A549 treated with AZD9567 at 1 μM for 4 hours (cell line): ENCODE results near the gene CXCR6. TPM values are rescaled to one million over a fixed set of nuclear protein-coding genes. Genes with fewer than 3 reads are reported as not detected.

Experiments
- total RNA-seq: library from RNA; stranded (reverse); fragments of 200-300 nt; extraction: Qiagen RNA extraction; gene quantifications from 5 replicates; pipeline ENCODE4 v1.2.3, GENCODE V29; 2022; ENCODE audit not compliant: insufficient read depth

The CXCR6 gene
- not detected in 5 replicates for total RNA-seq

DNA sequence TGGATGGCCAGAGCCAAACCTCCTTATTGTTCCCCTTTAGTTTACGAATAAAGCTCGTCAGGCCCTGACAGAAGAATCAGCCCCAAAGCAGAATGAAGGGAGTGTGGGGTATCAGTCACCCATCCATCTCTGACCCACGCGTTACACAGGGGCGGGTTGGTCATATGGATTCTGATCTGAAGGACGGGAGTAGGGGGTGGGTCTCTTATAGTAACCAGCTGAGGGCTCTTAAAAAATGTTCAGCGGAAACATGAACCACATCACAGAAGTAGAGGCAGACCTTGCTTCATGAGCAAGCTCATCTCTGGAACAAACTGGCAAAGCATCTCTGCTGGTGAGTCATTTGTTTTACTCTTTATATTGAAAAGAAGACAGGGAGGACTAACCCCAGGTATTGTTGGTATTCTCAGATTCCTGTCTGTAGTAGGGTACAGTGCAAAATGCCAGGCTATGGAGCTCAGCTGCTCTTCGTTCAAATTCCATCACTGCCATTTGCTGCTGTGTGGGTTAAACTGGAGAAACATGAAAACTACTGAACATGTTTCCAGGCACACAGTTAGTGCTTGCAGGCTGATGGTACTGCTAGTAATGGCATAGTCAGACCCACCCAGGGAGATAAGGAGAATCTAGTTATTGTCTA is at the start of gene CXCR6:
Gene CXCR6 (plus strand): TSS at position 258 of the 640 bp plus-strand sequence. CDS start 3,018 bp downstream, outside the sequence.

GRCh38 chr3:45995236-45996192 is 52.2 kb downstream of the CXCR6 start, which contains the start of gene FYCO1:
FYCO1 (minus strand) TSS chr3:45995824; CDS start chr3:45984910, 10,914 bp downstream.

Other genes starting within 250 kb of the CXCR6 start
- 0.02 to 0.08 TPM (median 0.06 TPM) in 3 of 5 replicates, not detected in the others for gene SLC6A20, start 146.9 kb upstream of the CXCR6 start, total RNA-seq
- gene LZTFL1, start 101.3 kb upstream of the CXCR6 start, total RNA-seq: 15.4 to 24.4 TPM (median 16.8 TPM) in 5 replicates
- gene CCR9, start 56.9 kb upstream of the CXCR6 start, total RNA-seq: 0.02 TPM in 1 of 5 replicates, not detected in the others
- gene FYCO1, start 52.4 kb downstream of the CXCR6 start, total RNA-seq: 4.2 to 5.1 TPM (median 4.5 TPM) in 5 replicates
- not detected in 5 replicates for gene XCR1, start 84.0 kb downstream of the CXCR6 start, total RNA-seq